ENCODE results near the gene MMP11.

DNA sequence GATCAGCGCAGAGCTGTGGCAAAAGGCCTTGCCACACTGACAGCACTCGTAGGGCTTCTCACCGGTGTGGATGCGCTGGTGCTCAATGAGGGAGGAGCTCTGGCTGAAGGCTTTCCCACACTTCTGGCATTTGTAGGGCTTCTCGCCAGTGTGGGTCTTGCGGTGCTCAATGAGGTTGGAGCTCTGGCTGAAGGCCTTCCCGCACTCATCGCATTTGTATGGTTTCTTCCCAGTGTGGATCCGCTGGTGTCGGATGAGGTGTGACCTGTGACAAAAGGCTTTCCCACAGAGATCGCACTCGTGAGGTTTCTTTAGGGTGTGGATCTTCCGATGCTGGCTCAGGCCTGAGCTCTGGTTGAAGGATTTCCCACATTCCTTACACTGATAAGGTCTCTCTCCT lies 28.6 kb upstream of the MMP11 start:
- no peak for TF ChIP-seq POLR2A (IDR thresholded peaks at IDR 0.05)
- TF ChIP-seq, protein P1, sequence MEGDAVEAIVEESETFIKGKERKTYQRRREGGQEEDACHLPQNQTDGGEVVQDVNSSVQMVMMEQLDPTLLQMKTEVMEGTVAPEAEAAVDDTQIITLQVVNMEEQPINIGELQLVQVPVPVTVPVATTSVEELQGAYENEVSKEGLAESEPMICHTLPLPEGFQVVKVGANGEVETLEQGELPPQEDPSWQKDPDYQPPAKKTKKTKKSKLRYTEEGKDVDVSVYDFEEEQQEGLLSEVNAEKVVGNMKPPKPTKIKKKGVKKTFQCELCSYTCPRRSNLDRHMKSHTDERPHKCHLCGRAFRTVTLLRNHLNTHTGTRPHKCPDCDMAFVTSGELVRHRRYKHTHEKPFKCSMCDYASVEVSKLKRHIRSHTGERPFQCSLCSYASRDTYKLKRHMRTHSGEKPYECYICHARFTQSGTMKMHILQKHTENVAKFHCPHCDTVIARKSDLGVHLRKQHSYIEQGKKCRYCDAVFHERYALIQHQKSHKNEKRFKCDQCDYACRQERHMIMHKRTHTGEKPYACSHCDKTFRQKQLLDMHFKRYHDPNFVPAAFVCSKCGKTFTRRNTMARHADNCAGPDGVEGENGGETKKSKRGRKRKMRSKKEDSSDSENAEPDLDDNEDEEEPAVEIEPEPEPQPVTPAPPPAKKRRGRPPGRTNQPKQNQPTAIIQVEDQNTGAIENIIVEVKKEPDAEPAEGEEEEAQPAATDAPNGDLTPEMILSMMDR (IDR thresholded peaks at IDR 0.05), result no peak
